Skeletal muscle tissue (tissue), 4 donors: ENCODE data around the gene ADAM12. TPM values are rescaled to one million over a fixed set of nuclear protein-coding genes. Genes with fewer than 3 reads are reported as not detected.

ENCODE experiments used
- H3K27ac ChIP-seq: one replicate; pipeline ENCODE4 v1.7.0; 2013; ENCODE audit warnings: mild to moderate bottlenecking, low read depth, low read length, inconsistent platforms
- H3K27me3 ChIP-seq, 3 donors: one replicate each; pipeline ENCODE4 v1.7.0; 2013; ENCODE audit warnings: low read length in 3 of 3; ENCODE audit not compliant: control insufficient read depth in 3 of 3, insufficient read depth in 3 of 3
- H3K36me3 ChIP-seq, 3 donors: one replicate each; pipeline ENCODE4 v1.7.0; 2013; ENCODE audit warnings: low read length in 3 of 3; ENCODE audit not compliant: control insufficient read depth in 3 of 3, insufficient read depth in 3 of 3
- H3K4me1 ChIP-seq, 3 donors: one replicate each; pipeline ENCODE4 v1.7.0; 2013; ENCODE audit warnings: low read length in 3 of 3, mild to moderate bottlenecking in 3 of 3; ENCODE audit not compliant: control insufficient read depth in 3 of 3, insufficient read depth in 3 of 3
- H3K4me3 ChIP-seq, 3 donors: one replicate each; pipeline ENCODE4 v1.7.0; 2013; ENCODE audit warnings: low read length in 3 of 3
- H3K9ac ChIP-seq, 3 donors: one replicate each; pipeline ENCODE4 v1.7.0; 2013; ENCODE audit warnings: low read length in 3 of 3, mild to moderate bottlenecking in 3 of 3, moderate library complexity in 2 of 3, low read depth in 1 of 3
- H3K9me3 ChIP-seq, 3 donors: one replicate each; pipeline ENCODE4 v1.7.0; 2013; ENCODE audit warnings: low read length in 3 of 3; ENCODE audit not compliant: control insufficient read depth in 3 of 3
- total RNA-seq: library from RNA; depleted of rRNA; stranded (reverse); fragments of >200 nt; gene quantifications from one replicate; pipeline ENCODE4 v1.2.3, GENCODE V29; 2014
- donor health status: Osteomylitis.

The ADAM12 gene
- total RNA-seq, 1 donor from 2014 or later: 13.0 TPM

- H3K36me3 ChIP-seq: no peaks in the 10 kb centered on the region
- H3K9me3 ChIP-seq: peaks cover 0 to 2% (median 0%) of the 10 kb centered on the region in 3 donors
- no peaks in the 10 kb centered on the region for H3K27me3 ChIP-seq
- no peak overlapping the region for H3K4me3 ChIP-seq
- no peaks in the 10 kb centered on the region for H3K4me1 ChIP-seq
- no peak overlapping the region for H3K27ac ChIP-seq
- no peak overlapping the region for H3K9ac ChIP-seq
These were observed 118.2 kb downstream of the ADAM12 start for GRCh38 chr10:126270111-126270510.

- no peaks in the 10 kb centered on the region for H3K36me3 ChIP-seq
- no peaks in the 10 kb centered on the region for H3K27me3 ChIP-seq
- H3K27ac ChIP-seq: no peak overlapping the region
- H3K9ac ChIP-seq: no peak overlapping the region
- H3K4me3 ChIP-seq: no peak overlapping the region
- no peaks in the 10 kb centered on the region for H3K4me1 ChIP-seq
- H3K9me3 ChIP-seq: peaks cover 0 to 2% (median 0%) of the 10 kb centered on the region in 3 donors
These were observed 120.0 kb downstream of the ADAM12 start for GRCh38 chr10:126268013-126268920.

- Histone ChIP-seq H3K27ac (no peak overlapping the region), H3K4me1 (peaks cover 0 to 3% (median 0%) of the 10 kb centered on the region in 3 donors), H3K36me3 (no peaks in the 10 kb centered on the region), H3K9ac (no peak overlapping the region), H3K4me3 (no peak overlapping the region), H3K9me3 (peaks cover 0 to 2% (median 0%) of the 10 kb centered on the region in 3 donors), H3K27me3 (no peaks in the 10 kb centered on the region)
These were observed 123.9 kb downstream of the ADAM12 start for GRCh38 chr10:126264102-126265018.

- Histone ChIP-seq H3K4me3 (no peak overlapping the region), H3K4me1 (peaks cover 0 to 3% (median 0%) of the 10 kb centered on the region in 3 donors), H3K9ac (no peak overlapping the region), H3K9me3 (peaks cover 0 to 2% (median 0%) of the 10 kb centered on the region in 3 donors), H3K27ac (no peak overlapping the region), H3K36me3 (no peaks in the 10 kb centered on the region), H3K27me3 (no peaks in the 10 kb centered on the region)
These were observed 125.1 kb downstream of the ADAM12 start for GRCh38 chr10:126263006-126263676.

GRCh38 chr10:126262233-126262838, 125.9 kb downstream of the ADAM12 start:
- Histone ChIP-seq H3K9me3 (peaks cover 0 to 2% (median 0%) of the 10 kb centered on the region in 3 donors), H3K9ac (no peak overlapping the region), H3K27me3 (no peaks in the 10 kb centered on the region), H3K27ac (no peak overlapping the region), H3K4me1 (peaks cover 0 to 3% (median 0%) of the 10 kb centered on the region in 3 donors), H3K36me3 (no peaks in the 10 kb centered on the region), H3K4me3 (no peak overlapping the region)

- Histone ChIP-seq H3K9me3 (no peaks in the 10 kb centered on the region), H3K27me3 (no peaks in the 10 kb centered on the region), H3K4me3 (no peak overlapping the region), H3K27ac (no peak overlapping the region), H3K9ac (no peak overlapping the region), H3K4me1 (peaks cover 0 to 3% (median 0%) of the 10 kb centered on the region in 3 donors), H3K36me3 (no peaks in the 10 kb centered on the region)
These were observed 128.4 kb downstream of the ADAM12 start for GRCh38 chr10:126259760-126260479.

- Histone ChIP-seq H3K9me3 (peaks cover 0 to 5% (median 0%) of the 10 kb centered on the region in 3 donors), H3K27ac (no peak overlapping the region), H3K27me3 (no peaks in the 10 kb centered on the region), H3K4me3 (no peak overlapping the region), H3K9ac (no peak overlapping the region), H3K36me3 (no peaks in the 10 kb centered on the region), H3K4me1 (peaks cover 2 to 3% (median 3%) of the 10 kb centered on the region in 3 donors)
These were observed 131.4 kb downstream of the ADAM12 start for GRCh38 chr10:126256864-126257263.

- Histone ChIP-seq H3K4me1 (peaks cover 2 to 3% (median 3%) of the 10 kb centered on the region in 3 donors), H3K36me3 (no peaks in the 10 kb centered on the region), H3K9me3 (peaks cover 0 to 10% (median 0%) of the 10 kb centered on the region in 3 donors), H3K4me3 (no peak overlapping the region), H3K9ac (no peak overlapping the region), H3K27me3 (no peaks in the 10 kb centered on the region), H3K27ac (no peak overlapping the region)
These were observed 133.0 kb downstream of the ADAM12 start for GRCh38 chr10:126255313-126255712.

GRCh38 chr10:126253611-126253998, 134.7 kb downstream of the ADAM12 start:
- Histone ChIP-seq H3K27me3 (no peaks in the 10 kb centered on the region), H3K27ac (no peak overlapping the region), H3K36me3 (no peaks in the 10 kb centered on the region), H3K9ac (no peak overlapping the region), H3K4me1 (peaks cover 2 to 3% (median 3%) of the 10 kb centered on the region in 3 donors), H3K9me3 (peaks cover 0 to 10% (median 0%) of the 10 kb centered on the region in 3 donors), H3K4me3 (no peak overlapping the region)
